Fibroblast of skin of scalp (primary cell): Measurements from ENCODE around the gene FYCO1.

ENCODE experiments used
- DNase-seq: peaks from one replicate; pipeline ENCODE4 v3.0.0-alpha.2; 2013

The FYCO1 gene

DNA sequence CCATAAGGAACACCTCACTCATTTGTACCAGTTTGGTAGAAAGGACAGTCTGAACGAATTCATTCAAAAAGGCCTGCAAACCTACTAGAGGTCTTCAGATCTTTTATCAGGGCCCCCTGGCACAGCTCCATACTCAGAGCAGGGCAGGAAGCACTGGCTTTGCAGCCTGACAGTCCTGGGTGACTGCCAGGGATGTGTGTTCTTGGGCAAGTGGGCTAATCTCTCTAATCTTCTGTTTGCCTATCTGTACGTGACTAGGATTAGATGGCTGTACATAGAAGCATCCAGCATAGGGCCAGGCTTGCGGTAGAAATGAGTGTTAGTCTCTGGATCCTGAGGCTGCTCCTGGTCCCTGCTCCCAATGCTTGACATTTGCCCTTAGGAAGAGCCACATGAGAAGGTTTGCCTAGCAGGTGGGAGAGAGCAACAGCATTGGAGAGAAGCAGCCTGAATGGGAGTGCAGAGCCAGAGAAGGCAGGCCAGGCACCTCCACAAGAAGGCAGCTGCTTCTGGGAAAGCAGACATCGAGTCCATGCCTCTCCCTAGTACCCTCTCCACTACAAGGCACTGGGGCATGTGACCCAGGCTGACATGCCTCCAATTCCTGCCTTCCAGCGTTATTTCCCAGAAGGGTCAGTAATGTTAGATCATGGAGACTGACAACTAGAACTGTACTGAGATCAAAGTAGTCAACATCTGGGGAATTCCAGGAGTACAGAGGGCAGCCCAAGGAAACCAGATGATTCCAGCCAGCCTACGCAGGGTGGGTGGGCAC lies 53.4 kb downstream of the FYCO1 start:
- no peak for DNase-seq

DNA sequence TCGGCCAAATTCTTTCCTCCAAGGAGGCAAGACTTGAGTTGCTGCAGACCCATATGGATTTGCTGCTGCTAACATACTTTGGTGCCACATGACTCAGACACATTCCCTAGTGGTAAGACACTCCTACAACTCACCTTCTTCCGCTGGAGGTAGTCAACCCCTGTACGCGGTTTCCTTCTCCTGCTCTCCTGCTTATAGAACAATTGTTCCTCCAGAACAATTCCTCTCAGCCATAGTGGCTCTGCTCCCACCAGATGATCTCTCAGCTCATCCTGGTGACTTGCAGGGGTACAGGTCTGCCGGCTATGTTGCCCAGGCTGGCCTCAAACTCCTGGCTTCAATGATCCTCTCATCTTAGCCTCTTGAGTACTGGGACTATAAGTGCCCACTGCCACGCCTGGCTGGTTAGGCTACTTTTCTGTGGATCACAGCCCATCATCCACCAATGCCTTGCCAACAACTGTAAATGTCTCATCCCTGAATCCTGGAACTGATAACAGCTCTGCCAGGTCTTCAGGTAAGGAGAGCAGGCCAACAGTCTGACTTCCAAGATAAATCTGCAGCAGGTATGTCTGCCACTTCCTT lies 54.8 kb downstream of the FYCO1 start:
- DNase-seq, result no peak

DNA sequence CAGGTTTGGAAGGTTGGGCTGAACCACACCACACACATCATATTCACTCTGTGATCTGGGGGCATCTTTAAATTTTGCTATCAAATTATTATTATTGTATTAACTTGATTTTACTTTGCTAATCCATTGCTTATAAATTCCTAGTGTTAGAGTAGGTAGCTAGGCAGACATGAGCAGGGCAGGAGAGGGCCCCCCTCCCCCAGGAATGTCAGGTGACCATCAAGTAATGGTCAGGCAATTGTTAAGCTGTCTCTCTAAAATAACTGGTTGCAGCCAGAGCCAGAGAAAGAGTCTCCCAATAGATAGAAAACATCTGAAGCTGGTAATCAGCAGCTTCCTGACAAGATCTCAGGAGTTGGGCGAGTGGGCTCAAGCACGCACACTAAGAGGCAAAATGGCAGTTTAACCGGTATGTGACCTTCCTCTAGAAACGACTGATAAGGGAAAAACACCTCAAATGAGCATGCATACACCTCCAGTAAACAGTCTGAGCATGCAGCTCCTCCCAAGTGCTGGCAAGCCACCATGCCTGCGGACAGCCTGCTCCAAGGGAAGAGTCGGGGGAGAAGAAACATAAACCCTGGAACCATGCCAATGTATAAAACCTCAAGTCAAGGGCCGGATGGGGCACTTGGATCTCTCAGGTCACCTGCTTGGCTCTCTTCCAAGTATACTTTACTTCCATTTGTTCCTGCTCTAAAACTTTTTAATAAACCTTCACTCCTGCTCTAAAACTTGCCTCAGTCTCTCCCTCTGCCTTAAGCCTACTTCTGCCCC lies 55.4 kb downstream of the FYCO1 start:
- DNase-seq, result no peak

DNA sequence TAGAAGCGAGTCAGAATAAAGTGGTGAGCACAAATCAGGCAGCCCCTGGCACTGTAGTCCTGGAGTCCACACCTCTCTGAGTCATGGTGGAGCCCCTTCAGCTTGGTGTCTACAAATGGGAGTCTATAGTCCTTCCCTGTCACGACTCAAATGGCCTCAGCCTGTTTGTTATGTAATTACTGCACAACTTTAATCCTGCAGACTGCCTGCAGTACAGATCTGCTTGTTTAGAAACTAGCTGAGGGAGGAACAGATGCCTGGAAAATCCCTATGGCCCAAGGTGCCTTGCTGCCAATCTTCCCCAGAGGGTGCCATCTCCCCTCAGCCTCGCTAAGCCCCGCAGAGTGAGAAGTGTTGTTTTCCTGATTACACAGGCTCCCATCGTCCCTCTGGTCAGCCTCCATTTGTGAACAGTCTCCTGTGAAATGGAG lies 56.3 kb downstream of the FYCO1 start:
- DNase-seq, result no peak

DNA sequence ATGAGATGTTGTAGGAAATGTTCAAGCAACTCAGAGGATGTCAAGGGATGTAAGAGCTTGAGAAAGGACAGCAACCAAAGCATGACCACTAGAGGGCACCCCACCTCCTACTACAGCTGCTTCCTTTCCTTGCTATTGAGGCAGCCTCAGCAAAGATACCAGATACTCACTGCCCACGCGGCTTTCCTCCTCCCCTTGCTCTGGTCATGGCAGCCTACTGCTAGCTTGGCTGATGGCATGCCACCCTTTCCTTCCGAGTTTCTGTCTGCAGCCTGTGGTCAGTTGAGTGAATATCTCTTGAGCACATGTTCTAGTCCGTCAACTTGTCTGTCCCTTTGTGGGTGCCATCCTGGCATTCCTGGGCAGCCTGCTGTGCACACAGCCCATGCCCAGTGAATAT lies 56.8 kb downstream of the FYCO1 start:
- peak; percentile 85 for DNase-seq

DNA sequence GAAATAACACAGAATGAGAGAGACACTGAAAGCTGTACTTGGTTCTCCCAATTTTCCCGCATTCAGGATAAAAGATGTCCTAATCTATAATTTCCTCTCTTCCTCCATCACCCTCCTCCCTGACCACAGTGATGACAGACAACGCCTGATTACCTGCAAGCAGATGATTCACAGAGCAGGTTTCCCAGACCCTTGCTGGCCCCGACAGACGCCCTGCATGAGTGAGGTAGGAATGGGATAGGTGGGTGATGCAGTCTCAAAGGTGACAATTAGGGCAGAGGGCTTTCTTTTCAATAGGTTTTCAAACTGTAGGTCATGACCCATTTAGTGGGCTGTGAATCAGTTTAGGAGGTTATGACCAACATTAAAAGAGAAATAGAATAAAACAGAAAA lies 57.6 kb downstream of the FYCO1 start:
- DNase-seq, result no peak

DNA sequence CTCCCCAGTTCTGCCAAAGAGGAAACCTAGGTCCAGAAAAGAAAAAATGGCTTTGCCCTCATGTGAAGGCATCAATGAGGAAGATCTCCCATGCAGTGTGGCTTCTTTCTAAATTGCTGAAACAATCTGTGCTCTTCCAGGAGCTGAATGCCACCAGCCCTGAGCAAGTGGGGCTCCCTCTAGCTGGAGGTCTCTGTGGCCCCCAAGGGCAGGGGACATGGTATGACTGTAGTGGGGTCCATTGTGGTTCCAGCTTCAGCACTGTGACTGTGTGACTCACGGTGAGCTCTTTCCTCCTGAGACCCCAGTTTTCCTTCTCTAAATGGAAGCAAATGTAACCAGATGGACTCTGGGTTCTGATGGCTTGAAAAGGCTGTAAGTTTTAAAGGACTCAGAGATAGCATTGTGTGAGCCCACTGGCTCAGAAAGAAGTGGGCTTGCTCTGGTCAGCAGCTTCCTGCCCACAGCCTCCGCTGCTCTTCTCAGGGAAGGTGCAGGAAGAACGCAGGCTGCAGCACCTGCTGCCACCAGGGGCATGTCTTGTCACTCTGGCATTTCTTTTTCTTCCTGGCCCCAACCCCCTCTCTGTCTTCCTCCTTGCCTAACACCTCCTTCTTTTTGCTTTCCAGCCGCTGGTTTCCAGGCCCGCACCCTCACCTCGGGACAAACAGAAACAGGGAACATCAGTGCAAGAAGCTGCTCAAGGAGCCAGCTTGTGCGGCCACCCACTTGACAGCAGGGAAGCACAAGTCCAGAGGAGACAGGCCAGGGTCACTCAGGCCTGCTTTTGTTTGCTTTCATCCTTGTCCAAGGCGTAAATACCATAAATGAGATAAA lies 58.2 kb downstream of the FYCO1 start:
- DNase-seq, result no peak

DNA sequence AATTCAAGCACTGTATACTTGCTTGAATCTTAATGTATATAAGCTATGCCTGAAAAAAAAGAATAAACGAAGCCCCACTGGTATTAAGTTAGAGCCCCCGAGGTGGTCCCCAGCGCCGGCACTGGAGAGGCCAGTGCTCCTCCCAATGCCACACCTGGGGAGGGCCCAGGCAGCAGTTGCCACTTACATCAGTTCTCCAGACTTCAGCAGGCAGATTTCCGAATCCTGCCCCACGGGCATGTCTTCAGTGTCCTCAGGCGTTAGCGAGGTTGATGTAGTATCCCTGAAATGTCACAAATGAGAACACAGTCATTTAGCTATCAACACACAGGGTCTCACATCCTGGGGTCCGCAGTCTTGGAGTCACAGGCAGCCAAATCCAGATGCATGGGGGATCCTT lies 59.4 kb downstream of the FYCO1 start:
- no peak for DNase-seq

DNA sequence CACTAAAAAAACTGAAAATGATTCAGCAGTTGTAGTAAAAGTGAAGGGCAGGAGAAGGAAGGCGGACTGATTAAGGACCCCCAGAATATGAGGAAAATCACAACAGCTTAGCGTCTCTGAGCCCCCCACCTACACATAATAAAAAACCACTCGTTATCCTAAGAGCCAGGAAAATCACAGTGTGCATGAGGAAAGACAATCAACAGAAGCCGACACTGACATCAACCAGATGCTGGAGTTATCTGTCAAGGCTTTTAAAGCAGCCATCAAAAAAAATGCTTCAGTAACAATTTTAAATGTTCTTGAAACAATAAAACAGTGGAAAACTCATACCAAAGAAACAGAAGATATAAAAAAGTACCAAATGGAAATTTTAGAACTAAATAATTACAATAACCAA lies 62.0 kb downstream of the FYCO1 start:
- DNase-seq, result no peak

DNA sequence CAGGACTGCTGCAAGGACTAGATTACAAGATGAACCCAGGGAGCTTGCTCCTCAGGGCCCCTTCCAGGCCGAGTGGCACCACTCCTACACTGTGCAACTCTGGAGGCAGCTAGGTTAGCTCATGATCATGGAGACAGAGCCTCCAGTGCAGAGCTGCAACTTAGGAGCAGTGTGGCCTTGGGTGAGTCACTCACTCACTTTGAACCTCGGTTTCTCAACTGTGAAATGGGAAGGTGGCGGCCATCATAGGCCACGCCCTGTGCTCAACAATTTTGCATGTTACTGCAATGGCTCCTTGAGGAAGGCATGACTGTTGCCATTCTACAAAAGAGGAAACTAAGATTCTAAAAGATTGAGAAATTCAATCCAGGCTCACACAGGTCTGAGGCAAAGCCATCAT lies 63.5 kb downstream of the FYCO1 start:
- no peak for DNase-seq

DNA sequence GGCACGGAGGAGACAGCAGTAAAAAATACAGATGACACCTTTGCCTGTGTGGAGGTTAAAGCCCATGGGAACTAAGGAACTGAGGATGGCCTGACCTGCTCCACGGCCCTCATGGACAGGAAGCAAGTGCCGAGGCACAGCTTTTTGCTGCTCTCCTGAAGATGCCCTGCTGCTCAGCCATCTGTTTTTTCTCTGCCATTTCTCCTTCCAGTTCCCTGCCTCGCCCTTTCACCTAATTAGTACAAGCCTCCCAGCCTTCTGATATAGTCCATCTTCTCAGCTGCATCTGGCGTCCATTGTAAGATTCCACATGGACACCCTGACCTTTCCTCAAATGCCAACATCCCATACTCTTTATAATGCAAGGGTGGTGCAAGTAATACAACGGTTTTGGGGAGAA lies 64.1 kb downstream of the FYCO1 start:
- DNase-seq, result no peak

DNA sequence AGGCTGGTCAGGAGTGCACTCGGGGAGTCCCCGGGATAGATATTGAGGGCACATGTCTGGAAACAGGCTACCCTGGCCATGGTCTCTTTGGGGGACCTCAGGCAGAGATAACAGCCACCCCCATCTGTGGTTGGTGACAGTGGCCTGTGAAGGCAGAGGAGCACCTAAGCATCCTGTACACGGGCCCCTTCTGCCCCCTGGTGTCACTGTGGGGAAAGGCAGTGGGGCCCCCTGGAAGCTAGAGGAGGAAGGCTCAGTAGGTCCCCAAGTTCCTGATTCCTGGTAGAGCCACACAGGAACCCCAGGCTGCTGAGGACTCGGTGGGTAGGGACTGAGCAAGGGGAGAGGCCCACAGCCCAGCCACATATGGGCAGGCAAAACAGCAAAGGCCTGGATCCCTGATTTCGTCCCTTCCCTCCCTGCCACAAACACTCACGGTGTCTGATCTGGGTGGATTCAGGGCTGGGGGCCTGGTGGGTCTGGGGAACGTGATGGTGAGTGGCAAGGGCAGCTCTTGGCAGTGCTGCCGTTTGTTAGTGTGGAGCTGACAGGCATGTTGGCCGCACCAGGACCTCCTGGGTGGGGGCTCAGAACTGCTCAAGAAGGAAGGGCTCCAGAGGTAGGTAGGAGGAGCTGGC lies 66.5 kb downstream of the FYCO1 start:
- DNase-seq, result peak; percentile 38

DNA sequence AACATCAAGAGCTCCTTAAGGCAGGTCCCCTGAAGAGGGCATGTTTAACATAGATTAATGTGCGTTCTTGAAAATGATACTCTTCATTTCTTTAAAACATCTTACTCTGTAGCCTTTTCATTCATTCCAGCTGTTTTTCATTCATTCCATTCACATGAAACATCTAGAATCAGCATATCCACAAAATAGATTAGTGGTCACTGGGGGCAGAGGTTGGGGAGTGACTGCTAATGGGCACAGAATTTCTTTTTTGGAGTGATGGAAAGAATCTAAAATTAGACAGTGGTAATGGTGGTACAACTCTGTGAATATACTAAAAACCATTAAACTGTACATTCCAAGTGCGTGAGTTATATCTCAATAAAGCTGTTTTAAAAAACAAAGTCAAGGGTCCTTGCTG lies 67.7 kb downstream of the FYCO1 start:
- DNase-seq, result peak; percentile 58

DNA sequence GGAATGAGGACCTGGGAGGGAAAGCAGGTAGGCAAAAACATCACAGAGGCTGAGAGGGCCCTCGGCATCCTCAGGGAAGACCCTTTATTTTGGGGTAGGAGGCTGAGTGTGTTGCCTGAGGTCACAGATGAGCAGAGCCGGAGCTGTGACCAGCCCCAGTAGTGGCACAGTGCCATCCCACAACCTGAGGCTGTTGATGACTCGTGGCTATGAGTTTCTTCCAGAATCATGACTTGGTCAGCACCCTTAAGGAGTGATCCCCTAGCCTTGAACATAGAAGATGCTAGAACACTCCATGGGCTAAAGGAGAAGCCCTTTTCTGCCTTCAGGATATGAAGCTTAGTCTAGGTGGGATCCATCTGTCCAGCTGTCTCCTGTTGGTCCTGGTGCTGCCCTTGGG lies 71.9 kb downstream of the FYCO1 start:
- DNase-seq, result peak; percentile 46

DNA sequence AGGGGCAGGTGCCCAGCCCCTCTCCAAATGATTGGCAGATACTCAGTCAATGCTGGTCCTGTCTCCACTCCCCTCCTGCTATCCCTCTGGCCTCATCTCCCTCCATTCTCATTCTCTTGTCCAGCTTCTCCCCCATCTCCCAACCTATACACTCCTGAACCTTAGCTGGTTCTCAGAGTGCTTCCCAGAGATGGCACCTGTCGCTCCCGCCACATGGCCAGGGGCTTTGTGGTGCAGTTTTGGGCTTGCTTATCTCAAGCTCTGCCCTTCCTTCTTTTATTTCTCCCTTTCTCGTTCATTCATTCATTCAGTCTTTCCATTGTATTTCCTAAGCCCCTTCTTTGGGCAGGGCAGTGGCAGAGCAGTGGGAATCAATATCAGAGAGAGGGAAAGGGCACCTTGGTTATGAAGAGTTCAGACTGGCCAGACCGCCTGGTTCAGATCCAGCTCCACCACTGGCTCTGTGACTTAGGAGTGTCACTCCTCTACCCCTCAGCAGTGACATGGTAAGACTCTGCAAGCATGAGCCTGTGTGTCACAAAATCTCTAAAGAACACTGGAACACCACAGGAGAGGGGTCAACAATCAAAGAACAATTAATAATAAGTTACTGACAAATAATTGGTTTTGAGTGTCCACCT lies 72.6 kb downstream of the FYCO1 start:
- DNase-seq, result no peak

DNA sequence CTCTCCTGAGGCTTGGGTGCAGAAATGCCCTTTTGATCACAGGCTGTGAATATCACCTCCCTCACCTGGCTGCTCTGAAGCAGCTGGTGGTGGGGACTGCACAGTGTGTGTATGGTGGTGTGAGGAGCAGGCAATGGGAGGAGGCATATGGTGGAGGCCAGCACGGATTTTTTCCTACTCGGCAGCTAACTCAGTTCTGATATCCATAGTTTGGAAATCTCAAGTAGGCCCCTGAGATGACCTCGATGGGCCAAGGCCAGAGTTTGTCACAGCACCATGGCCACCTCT lies 73.6 kb downstream of the FYCO1 start:
- no peak for DNase-seq

DNA sequence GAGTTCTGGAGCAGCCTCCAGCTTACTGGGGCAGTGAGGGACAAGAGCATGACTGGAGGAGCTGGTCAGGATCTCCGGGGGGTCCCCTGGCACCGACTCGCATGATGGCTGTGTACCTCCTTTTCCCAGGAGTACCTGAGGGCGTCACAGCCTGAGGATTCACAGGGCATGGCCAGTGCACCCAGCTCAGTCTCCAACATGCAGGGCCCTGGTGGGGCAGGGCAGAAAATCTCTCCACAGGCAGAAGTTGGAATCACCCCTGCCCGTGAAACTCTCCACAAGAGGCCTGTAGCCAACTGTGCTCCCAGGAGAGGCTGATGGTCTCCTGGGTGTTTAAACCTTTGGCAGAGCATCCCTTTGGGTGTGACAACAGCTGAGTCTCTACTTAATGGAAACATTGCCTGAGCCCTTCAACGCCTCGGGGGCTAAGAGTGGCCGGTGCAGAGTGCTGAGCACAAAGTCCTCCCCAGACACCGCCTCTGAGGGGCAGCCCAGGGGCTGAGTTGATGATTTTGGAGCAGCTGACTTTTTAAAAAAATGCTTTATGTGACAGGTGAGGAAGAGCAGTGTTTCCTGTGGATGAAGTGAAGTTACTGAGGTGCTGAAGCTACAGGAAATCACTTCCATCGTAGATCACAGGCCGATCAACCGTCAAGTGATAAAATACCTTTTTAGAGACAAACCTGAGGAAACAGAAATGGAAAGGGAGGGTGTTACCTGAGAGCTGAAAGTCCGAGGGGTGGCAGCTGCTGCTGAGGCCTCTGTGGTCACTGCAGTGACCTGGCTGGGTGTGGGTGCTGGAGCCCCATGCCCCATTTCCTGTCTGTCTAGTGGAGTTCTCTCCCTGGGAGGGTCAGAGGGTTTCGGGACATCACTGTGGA lies 74.2 kb downstream of the FYCO1 start:
- no peak for DNase-seq

DNA sequence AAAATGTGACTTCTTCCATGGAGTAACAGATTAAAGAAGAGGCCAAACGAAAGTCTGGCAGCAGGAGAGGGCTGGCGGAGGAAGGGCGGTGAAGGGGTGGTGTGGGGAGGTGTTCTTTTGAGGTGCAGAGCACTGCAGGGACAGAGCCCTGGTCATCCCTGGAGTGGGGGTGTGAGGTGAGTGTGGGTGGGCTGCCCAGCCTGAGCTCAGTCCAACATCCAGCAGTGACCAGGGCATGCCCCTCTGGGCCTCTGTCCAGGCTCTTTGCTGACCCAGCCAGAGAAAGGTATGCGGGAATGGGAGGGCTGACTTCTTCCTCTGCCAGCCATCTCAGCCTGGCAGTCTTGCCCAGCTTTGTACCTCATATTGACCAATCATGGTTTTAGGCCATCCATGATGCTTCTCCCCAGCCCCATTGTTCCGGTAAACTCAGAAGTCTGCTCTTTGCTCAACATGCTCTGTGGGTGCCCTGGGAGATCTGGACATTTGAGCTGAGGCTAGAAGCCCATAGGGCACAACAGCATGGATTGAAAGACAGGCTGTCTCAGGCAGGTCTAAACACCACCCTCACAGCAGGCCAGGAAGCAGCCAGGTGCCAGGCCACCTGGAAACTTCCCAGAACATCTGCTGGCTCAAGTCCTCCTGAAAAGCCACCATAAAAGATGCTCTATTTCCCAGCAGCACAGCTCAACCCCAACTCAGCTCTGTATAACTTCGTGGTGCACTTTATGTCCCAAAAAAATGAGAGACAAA lies 78.3 kb downstream of the FYCO1 start:
- no peak for DNase-seq

DNA sequence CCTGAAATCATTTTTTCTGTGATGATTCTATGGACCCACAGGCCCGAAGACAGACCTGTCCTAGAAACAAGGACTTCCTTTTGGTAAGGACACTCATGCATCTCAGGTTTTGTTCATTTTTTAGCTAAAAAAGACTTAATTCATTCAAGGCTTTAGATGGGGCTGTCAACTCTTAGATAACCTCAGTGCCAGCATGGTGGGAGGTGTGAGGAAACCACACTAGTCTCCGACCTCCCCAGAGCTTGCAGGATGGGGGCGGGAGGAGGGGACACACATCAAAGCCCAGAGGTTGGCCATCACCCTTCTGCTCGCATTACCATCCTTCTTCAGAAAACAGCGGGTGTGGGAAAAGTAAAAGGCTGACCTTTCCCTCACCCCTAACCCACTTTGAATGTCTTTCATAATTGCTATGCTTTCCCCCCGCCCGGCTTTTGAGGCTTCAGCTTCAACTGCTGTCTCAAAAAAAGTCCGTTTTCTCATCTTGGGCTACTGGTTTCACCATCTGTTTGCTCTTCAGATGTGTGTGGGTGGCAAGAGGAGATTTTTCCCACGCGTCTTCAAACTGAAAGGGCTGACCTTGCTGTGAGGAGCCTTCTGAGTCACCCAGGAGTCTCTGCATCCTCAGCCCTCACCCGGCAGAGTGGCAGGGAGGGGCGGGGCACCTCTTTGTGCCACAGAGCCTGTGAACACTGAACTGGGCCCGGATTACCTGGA lies 79.9 kb downstream of the FYCO1 start:
- DNase-seq, result peak; percentile 54

DNA sequence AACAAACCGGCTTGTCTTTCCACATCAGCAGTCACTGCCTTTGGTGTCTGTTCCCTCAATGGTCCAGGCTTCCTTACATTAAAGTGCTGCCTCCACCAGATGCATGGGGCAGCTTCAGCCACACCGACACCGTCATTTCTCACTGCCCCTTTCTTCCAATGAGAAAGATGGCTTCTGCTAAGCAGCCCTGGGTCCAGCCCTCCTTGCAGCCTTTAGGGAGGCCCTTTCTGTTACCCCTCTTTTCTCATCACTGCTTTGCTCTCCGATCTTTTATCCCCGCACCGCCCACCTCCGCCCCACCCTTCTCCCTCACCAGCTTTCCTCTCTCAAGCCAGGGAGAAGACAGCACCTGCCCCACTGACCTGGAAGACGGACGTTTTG lies 80.6 kb downstream of the FYCO1 start:
- DNase-seq, result no peak
